ENCODE results near the gene CLDN16. TPM values are rescaled to one million over a fixed set of nuclear protein-coding genes. Genes with fewer than 3 reads are reported as not detected.

CLDN16 gene
- polyA plus RNA-seq, 2 of the 4 experiments (the other 2 are of a cell fraction) = 0.21 to 0.66 TPM

DNA sequence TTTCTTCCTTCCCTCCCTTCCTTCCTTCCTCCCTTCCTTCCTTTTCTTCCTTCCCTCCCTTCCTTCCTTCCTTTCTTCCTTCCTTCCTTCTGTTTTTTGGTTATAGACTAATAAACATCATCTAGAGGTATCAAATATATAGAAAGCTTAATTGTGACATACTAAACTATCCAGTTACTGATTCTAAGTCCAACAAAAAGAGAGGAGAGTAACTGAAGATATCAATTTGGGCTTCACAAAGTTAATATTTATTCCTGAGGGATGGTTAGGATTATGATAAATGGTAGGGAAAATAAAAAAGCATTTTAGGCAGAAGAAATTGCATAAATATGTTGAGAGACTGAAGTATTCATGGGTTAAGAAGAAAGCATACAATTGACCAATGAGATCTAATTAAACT lies 7.8 kb upstream of the CLDN16 start:
- TF ChIP-seq, protein P1, sequence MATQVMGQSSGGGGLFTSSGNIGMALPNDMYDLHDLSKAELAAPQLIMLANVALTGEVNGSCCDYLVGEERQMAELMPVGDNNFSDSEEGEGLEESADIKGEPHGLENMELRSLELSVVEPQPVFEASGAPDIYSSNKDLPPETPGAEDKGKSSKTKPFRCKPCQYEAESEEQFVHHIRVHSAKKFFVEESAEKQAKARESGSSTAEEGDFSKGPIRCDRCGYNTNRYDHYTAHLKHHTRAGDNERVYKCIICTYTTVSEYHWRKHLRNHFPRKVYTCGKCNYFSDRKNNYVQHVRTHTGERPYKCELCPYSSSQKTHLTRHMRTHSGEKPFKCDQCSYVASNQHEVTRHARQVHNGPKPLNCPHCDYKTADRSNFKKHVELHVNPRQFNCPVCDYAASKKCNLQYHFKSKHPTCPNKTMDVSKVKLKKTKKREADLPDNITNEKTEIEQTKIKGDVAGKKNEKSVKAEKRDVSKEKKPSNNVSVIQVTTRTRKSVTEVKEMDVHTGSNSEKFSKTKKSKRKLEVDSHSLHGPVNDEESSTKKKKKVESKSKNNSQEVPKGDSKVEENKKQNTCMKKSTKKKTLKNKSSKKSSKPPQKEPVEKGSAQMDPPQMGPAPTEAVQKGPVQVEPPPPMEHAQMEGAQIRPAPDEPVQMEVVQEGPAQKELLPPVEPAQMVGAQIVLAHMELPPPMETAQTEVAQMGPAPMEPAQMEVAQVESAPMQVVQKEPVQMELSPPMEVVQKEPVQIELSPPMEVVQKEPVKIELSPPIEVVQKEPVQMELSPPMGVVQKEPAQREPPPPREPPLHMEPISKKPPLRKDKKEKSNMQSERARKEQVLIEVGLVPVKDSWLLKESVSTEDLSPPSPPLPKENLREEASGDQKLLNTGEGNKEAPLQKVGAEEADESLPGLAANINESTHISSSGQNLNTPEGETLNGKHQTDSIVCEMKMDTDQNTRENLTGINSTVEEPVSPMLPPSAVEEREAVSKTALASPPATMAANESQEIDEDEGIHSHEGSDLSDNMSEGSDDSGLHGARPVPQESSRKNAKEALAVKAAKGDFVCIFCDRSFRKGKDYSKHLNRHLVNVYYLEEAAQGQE (IDR thresholded peaks at IDR 0.05) = no peak
- TF ChIP-seq POLR2A (IDR thresholded peaks at IDR 0.05; ENCODE audit: low read length) (no peak), RNF2 (IDR thresholded peaks at IDR 0.05; ENCODE audit: borderline replicate concordance, low read depth) (no peak), ZFP36 (IDR thresholded peaks at IDR 0.05; ENCODE audit: borderline replicate concordance, partially characterized antibody) (no peak), HOXB5 (CRISPR knock-in tag; IDR thresholded peaks at IDR 0.05) (no peak), ESRRA (IDR thresholded peaks at IDR 0.05; ENCODE audit: borderline replicate concordance, low read length) (no peak), RAD21 (conservative IDR thresholded peaks at IDR 0.05 in 1 of 2, IDR thresholded peaks at IDR 0.05 in 1 of 2) (no peak), CEBPB (IDR thresholded peaks at IDR 0.05) (no peak), RCOR1 (IDR thresholded peaks at IDR 0.05; ENCODE audit: low read depth, low read length) (no peak), KDM1A (IDR thresholded peaks at IDR 0.05; ENCODE audit: low read depth) (no peak), EHF (CRISPR knock-in tag; IDR thresholded peaks at IDR 0.05) (no peak)
- TF ChIP-seq, protein P2, sequence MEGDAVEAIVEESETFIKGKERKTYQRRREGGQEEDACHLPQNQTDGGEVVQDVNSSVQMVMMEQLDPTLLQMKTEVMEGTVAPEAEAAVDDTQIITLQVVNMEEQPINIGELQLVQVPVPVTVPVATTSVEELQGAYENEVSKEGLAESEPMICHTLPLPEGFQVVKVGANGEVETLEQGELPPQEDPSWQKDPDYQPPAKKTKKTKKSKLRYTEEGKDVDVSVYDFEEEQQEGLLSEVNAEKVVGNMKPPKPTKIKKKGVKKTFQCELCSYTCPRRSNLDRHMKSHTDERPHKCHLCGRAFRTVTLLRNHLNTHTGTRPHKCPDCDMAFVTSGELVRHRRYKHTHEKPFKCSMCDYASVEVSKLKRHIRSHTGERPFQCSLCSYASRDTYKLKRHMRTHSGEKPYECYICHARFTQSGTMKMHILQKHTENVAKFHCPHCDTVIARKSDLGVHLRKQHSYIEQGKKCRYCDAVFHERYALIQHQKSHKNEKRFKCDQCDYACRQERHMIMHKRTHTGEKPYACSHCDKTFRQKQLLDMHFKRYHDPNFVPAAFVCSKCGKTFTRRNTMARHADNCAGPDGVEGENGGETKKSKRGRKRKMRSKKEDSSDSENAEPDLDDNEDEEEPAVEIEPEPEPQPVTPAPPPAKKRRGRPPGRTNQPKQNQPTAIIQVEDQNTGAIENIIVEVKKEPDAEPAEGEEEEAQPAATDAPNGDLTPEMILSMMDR (IDR thresholded peaks at IDR 0.05) = no peak
- TF ChIP-seq, protein P3, sequence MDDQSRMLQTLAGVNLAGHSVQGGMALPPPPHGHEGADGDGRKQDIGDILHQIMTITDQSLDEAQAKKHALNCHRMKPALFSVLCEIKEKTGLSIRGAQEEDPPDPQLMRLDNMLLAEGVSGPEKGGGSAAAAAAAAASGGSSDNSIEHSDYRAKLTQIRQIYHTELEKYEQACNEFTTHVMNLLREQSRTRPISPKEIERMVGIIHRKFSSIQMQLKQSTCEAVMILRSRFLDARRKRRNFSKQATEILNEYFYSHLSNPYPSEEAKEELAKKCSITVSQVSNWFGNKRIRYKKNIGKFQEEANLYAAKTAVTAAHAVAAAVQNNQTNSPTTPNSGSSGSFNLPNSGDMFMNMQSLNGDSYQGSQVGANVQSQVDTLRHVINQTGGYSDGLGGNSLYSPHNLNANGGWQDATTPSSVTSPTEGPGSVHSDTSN (IDR thresholded peaks at IDR 0.05) = no peak
- H3K4me1 ChIP-seq = peaks cover 37% of the 10 kb centered on the region
- no peaks in the 10 kb centered on the region for H3K9me3 ChIP-seq
- no peak overlapping the region for H3K4me2 ChIP-seq
- ATAC-seq (no peak), FAIRE-seq (no peak), DNase-seq (ENCODE audit: low read depth in 1 of 2, low spot score in 1 of 2) (no peak)
- CTCF ChIA-PET = interaction anchor here (0.8 to 2.1 kb wide), 2 partner anchors 58 to 321 kb away, joined by 3 to 7 read pairs; partner anchors contain the start of gene CLDN1
- POLR2A ChIA-PET = no interaction called here
- H3K27ac ChIP-seq = no peak overlapping the region
- H3K4me3 ChIP-seq = no peak overlapping the region

DNA sequence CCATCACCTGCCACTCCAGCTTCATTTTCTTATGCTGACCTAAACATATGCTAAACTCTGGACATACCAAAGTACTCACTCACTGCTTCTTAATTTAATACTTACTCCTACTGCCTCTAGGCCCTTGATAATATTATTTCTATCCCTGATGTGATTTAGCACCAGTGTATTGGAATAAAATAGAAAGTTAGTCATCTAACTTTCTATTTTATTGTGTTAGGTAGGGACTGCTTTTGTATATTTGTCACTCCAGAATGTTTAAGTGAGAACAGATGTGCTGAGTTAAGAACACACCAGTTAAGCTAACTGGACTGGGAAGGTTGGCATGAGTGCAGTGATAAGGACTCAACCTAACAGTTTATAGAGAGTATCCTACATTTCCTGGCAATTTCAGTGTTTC lies 6.5 kb upstream of the CLDN16 start:
- DNase-seq (ENCODE audit: low read depth in 1 of 2, low spot score in 1 of 2) (no peak), ATAC-seq (no peak), FAIRE-seq (no peak)
- ChIA-PET POLR2A (no interaction called here), CTCF (interaction anchor here (1.0 to 1.2 kb wide), 2 partner anchors 158 to 420 kb away, joined by 3 to 4 read pairs; no protein-coding TSS in a partner anchor)
- TF ChIP-seq EHF (CRISPR knock-in tag; IDR thresholded peaks at IDR 0.05) (no peak), HOXB5 (CRISPR knock-in tag; IDR thresholded peaks at IDR 0.05) (no peak), RNF2 (IDR thresholded peaks at IDR 0.05; ENCODE audit: borderline replicate concordance, low read depth) (no peak), GATA3 (IDR thresholded peaks at IDR 0.05; ENCODE audit: borderline replicate concordance) (no peak), EP300 (IDR thresholded peaks at IDR 0.05) (no peak), HDAC2 (IDR thresholded peaks at IDR 0.05) (no peak), KDM5A (IDR thresholded peaks at IDR 0.05) (no peak), ZNF302 (CRISPR knock-in tag; IDR thresholded peaks at IDR 0.05) (no peak), ZFP36 (IDR thresholded peaks at IDR 0.05; ENCODE audit: borderline replicate concordance, partially characterized antibody) (no peak), JUNB (IDR thresholded peaks at IDR 0.05) (no peak), POLR2A (IDR thresholded peaks at IDR 0.05; ENCODE audit: low read length) (no peak)
- TF ChIP-seq, protein P1 (IDR thresholded peaks at IDR 0.05) = no peak
- TF ChIP-seq, protein P4, sequence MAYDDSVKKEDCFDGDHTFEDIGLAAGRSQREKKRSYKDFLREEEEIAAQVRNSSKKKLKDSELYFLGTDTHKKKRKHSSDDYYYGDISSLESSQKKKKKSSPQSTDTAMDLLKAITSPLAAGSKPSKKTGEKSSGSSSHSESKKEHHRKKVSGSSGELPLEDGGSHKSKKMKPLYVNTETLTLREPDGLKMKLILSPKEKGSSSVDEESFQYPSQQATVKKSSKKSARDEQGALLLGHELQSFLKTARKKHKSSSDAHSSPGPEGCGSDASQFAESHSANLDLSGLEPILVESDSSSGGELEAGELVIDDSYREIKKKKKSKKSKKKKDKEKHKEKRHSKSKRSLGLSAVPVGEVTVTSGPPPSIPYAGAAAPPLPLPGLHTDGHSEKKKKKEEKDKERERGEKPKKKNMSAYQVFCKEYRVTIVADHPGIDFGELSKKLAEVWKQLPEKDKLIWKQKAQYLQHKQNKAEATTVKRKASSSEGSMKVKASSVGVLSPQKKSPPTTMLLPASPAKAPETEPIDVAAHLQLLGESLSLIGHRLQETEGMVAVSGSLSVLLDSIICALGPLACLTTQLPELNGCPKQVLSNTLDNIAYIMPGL (CRISPR knock-in tag; IDR thresholded peaks at IDR 0.05; ENCODE audit: borderline replicate concordance) = no peak
- TF ChIP-seq, protein P5, sequence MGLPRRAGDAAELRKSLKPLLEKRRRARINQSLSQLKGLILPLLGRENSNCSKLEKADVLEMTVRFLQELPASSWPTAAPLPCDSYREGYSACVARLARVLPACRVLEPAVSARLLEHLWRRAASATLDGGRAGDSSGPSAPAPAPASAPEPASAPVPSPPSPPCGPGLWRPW (IDR thresholded peaks at IDR 0.05) = no peak
- TF ChIP-seq, protein P6, sequence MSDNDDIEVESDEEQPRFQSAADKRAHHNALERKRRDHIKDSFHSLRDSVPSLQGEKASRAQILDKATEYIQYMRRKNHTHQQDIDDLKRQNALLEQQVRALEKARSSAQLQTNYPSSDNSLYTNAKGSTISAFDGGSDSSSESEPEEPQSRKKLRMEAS (IDR thresholded peaks at IDR 0.05) = no peak
- H3K4me3 ChIP-seq = no peak overlapping the region
- H3K9me3 ChIP-seq = no peaks in the 10 kb centered on the region
- peaks cover 41% of the 10 kb centered on the region for H3K4me1 ChIP-seq
- peak overlapping the region; percentile 35 to 55; a peak in 3 of 6 replicates for H3K27ac ChIP-seq
- no peak overlapping the region for H3K4me2 ChIP-seq
